Upper lobe of left lung (tissue), 6 donors: ENCODE results near the gene LRRN4CL. TPM values are rescaled to one million over a fixed set of nuclear protein-coding genes. Genes with fewer than 3 reads are reported as not detected.
"Not testable (repeated sequence)": the region's sequence is repeated elsewhere in the genome, so short reads cannot be mapped to it uniquely, and the experiment has no call there.

Experiments used
- ATAC-seq, 2 donors: fragments of 200-7000 bp; cut with Tn5 transposase; one replicate each; pipeline ENCODE4 v1.9.1; 2022; ENCODE audit warnings: mild to moderate bottlenecking in 2 of 2, moderate library complexity in 2 of 2; ENCODE audit not compliant: low FRiP score in 2 of 2
- DNase-seq, 2 donors: peaks; one replicate each; pipeline ENCODE4 v3.0.0-alpha.2; 2019 to 2020
- H3K27ac ChIP-seq, 4 donors: fragments of 200-600 bp; sonication (generic); one replicate each; pipeline ENCODE4 v1.5.1; 2016 to 2019
- H3K27me3 ChIP-seq, 4 donors: fragments of 200-600 bp; sonication (generic); one replicate each; pipeline ENCODE4 v1.5.1; 2017 to 2019
- H3K36me3 ChIP-seq, 4 donors: fragments of 200-600 bp; sonication (generic); one replicate each; pipeline ENCODE4 v1.5.1; 2016 to 2019
- H3K4me1 ChIP-seq, 4 donors: fragments of 200-600 bp; sonication (generic); one replicate each; pipeline ENCODE4 v1.5.1; 2018 to 2019
- H3K4me3 ChIP-seq, 4 donors: fragments of 200-600 bp; sonication (generic); one replicate each; pipeline ENCODE4 v1.5.1; 2017 to 2019; ENCODE audit warnings: mild to moderate bottlenecking in 2 of 4, moderate library complexity in 1 of 4
- H3K9me3 ChIP-seq, 4 donors: fragments of 200-600 bp; sonication (generic); one replicate each; pipeline ENCODE4 v1.5.1; 2018 to 2019
- CTCF ChIP-seq, 6 experiments: fragments of 450-650 bp in 4 of 6; fragments of 200-600 bp in 2 of 6; sonication (generic) in 2 of 6; IDR thresholded peaks; one replicate each; pipeline ENCODE4 v1.5.1; 2016 to 2019; ENCODE audit warnings: antibody characterized with exemption in 6 of 6
- EP300 ChIP-seq, 4 donors: sonication (generic); formaldehyde crosslinking; IDR thresholded peaks; one replicate each; pipeline ENCODE4 v1.5.1; 2017; ENCODE audit warnings: antibody characterized with exemption in 4 of 4, control low read depth in 2 of 4
- POLR2A ChIP-seq, 4 donors: fragments of 450-650 bp; IDR thresholded peaks; one replicate each; pipeline ENCODE4 v1.5.1; 2016 to 2017; ENCODE audit warnings: antibody characterized with exemption in 4 of 4, mild to moderate bottlenecking in 2 of 4
- POLR2AphosphoS5 ChIP-seq, 2 donors: sonication (generic); formaldehyde crosslinking; IDR thresholded peaks; one replicate each; pipeline ENCODE4 v1.5.1; 2017; ENCODE audit warnings: antibody characterized with exemption in 2 of 2
- WGBS, 2 donors: methylation state at CpG; one replicate each; pipeline ENCODE4 v1.1.5; 2017 to 2018; 5-methylcytosine and 5-hydroxymethylcytosine counted together
- total RNA-seq, 6 donors: library from RNA; depleted of rRNA in 4 of 6; stranded (reverse); fragments of >200 nt in 4 of 6; gene quantifications; one replicate each; pipeline versions ENCODE4 v1.1.0 to v1.2.1, GENCODE V29; 2016 to 2021
- donor health status: DM: no; HTN: no; CAD: no; lungs with moderate emphysema.
- donor health status: DM: no; HTN: yes; CAD: no; lungs with severe emphysema.

Gene LRRN4CL
- total RNA-seq, 6 donors from 2014 or later, result 0.61 to 6.4 (median 1.8) TPM

DNA sequence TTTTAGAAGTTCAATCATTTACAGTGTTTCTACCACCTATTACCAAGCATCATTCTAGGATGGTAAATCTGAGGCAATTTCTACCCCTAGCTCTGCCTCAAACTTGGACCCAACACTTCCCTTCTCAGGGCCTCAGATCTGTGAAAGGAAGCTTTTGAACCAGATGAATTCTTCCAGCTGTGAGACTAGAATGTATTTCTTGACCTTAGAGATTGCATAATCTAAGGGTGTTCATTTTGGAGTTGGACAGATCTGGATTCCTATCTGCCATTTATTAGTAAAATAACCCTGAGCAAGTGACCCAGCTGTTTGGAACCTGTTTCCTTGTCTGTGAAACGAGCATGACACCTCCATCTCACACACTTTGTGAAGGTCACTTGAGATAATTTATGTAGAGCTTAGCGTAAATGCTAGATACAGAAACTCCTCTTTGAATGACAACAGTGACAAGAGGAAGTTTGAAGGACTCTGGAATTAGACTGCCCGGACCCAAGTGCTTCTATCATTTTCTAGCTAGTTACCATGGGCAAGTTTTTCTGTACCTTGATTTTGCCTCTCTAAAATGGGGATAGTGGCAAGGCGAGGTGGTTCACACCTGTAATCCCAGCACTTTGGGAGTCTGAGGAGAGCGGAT, 32.4 kb downstream of the LRRN4CL start:
- no peak for DNase-seq
- TF ChIP-seq EP300 (IDR thresholded peaks at IDR 0.05) (no peak), POLR2A (IDR thresholded peaks at IDR 0.05) (no peak), CTCF (IDR thresholded peaks at IDR 0.05) (no peak), POLR2AphosphoS5 (IDR thresholded peaks at IDR 0.05) (no peak)
- H3K9me3 ChIP-seq, result no peaks in the 10 kb centered on the region
- no peak overlapping the region for H3K4me3 ChIP-seq
- WGBS, 2 donors, result 51 to 55% methylated on average over 5 of the region's 5 CpGs
- ATAC-seq, result no peak
- peaks cover 0 to 6% (median 2%) of the 10 kb centered on the region in 4 donors for H3K36me3 ChIP-seq
- H3K27me3 ChIP-seq, result no peaks in the 10 kb centered on the region
- H3K27ac ChIP-seq, result no peak overlapping the region
- peaks cover 5 to 9% (median 7%) of the 10 kb centered on the region in 4 donors for H3K4me1 ChIP-seq

- Histone ChIP-seq H3K4me3 (no peak overlapping the region), H3K27ac (no peak overlapping the region), H3K27me3 (no peaks in the 10 kb centered on the region), H3K9me3 (no peaks in the 10 kb centered on the region), H3K4me1 (peaks cover 11 to 25% (median 15%) of the 10 kb centered on the region in 4 donors), H3K36me3 (peaks cover 0 to 10% (median 6%) of the 10 kb centered on the region in 4 donors)
- ATAC-seq (no peak), DNase-seq (no peak)
- WGBS, 2 donors, result 88 to 91% methylated on average over 11 of the region's 11 CpGs
- TF ChIP-seq POLR2AphosphoS5 (IDR thresholded peaks at IDR 0.05) (no peak), POLR2A (IDR thresholded peaks at IDR 0.05) (no peak), CTCF (IDR thresholded peaks at IDR 0.05) (no peak), EP300 (IDR thresholded peaks at IDR 0.05) (no peak)
Observed at GRCh38 chr11:62654297-62654696, 35.0 kb downstream of the LRRN4CL start.

- DNase-seq (no peak), ATAC-seq (no peak)
- Histone ChIP-seq H3K4me1 (peaks cover 12 to 32% (median 17%) of the 10 kb centered on the region in 4 donors), H3K27me3 (no peaks in the 10 kb centered on the region), H3K36me3 (peaks cover 0 to 26% (median 21%) of the 10 kb centered on the region in 4 donors), H3K4me3 (peak overlapping the region; percentile 79 to 97 (median 90)), H3K27ac (peak overlapping the region; percentile 88 to 97 (median 95)), H3K9me3 (no peaks in the 10 kb centered on the region)
- WGBS, 2 donors, result 31 to 56% methylated on average over 10 to 16 of the region's 16 CpGs
- TF ChIP-seq CTCF (IDR thresholded peaks at IDR 0.05) (no peak), EP300 (IDR thresholded peaks at IDR 0.05) (no peak), POLR2AphosphoS5 (IDR thresholded peaks at IDR 0.05) (no peak), POLR2A (IDR thresholded peaks at IDR 0.05) (no peak)
Observed at GRCh38 chr11:62652161-62653006, 36.9 kb downstream of the LRRN4CL start.

DNA sequence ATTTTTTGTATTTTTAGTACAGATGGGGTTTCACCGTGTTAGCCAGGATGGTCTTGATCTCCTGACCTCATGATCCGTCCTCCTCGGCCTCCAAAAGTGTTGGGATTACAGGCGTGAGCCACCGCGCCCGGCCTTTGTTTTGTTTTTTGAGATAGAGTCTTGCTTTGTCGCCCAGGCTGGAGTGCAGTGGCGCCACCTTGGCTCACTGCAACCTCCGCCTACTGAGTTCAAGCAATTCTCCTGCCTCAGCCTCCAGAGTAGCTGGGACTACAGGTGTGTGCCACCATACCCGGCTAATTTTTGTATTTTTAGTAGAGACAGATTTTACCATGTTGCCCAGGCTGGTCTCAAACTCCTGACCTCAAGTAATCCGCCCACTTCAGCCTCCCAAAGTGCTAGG, 39.0 kb downstream of the LRRN4CL start:
- H3K9me3 ChIP-seq, DNase-seq, H3K4me3 ChIP-seq, ATAC-seq, H3K27ac ChIP-seq, H3K27me3 ChIP-seq: not testable (repeated sequence)
- H3K36me3 ChIP-seq, result peaks cover 0 to 27% (median 21%) of the 10 kb centered on the region in 4 donors
- peaks cover 24 to 48% (median 28%) of the 10 kb centered on the region in 4 donors for H3K4me1 ChIP-seq
- WGBS, 2 donors, result 95 to 97% methylated on average over 12 of the region's 12 CpGs

DNA sequence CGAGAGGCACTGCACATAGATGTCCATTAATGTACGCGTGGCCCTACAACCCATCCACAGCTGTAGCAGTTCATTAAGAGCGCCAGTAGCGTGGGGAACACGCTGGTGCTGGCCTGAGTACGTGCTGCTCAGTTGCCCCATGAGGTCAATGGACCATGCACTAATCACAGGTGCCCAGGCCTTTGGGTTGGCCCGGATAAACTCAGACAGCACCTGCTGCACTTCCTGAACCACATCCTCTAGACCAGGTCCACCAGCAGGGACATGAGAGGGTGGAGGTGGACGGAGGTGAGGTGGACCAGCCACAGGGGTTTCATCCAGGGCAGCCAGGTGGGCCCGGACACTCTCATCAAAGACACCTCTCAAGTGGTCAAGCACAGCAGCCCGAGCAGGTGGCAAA, 39.8 kb downstream of the LRRN4CL start:
- no peaks in the 10 kb centered on the region for H3K27me3 ChIP-seq
- no peak overlapping the region for H3K4me3 ChIP-seq
- H3K9me3 ChIP-seq, result no peaks in the 10 kb centered on the region
- DNase-seq (no peak), ATAC-seq (no peak)
- H3K27ac ChIP-seq, result no peak overlapping the region
- H3K4me1 ChIP-seq, result peaks cover 29 to 56% (median 34%) of the 10 kb centered on the region in 4 donors
- TF ChIP-seq POLR2AphosphoS5 (IDR thresholded peaks at IDR 0.05) (no peak), EP300 (IDR thresholded peaks at IDR 0.05) (no peak), CTCF (IDR thresholded peaks at IDR 0.05) (no peak), POLR2A (IDR thresholded peaks at IDR 0.05) (no peak)
- 92 to 95% methylated on average over 9 to 10 of the region's 11 CpGs for WGBS, 2 donors
- peaks cover 0 to 28% (median 21%) of the 10 kb centered on the region in 4 donors for H3K36me3 ChIP-seq
